ENCODE measurements around the gene ADCY5.
A peak's percentile ranks its signal among the peaks of the same experiment; 100 is the strongest.

The ADCY5 gene

GRCh38 chr3:123295901-123296250 lies 153.0 kb downstream of the ADCY5 start:
- H3K4me1 ChIP-seq (ENCODE audit: insufficient read depth, poor library complexity, severe bottlenecking) = no peaks in the 10 kb centered on the region
- H3K4me3 ChIP-seq (ENCODE audit: severe bottlenecking) = no peak overlapping the region
- no peak for DNase-seq (ENCODE audit: low spot score)
- TF ChIP-seq CTCF (IDR thresholded peaks at IDR 0.05; ENCODE audit: poor library complexity, severe bottlenecking) = no peak
- no peaks in the 10 kb centered on the region for H3K36me3 ChIP-seq (ENCODE audit: low read depth)
- no peaks in the 10 kb centered on the region for H3K27me3 ChIP-seq (ENCODE audit: insufficient read depth, poor library complexity, severe bottlenecking)
- no peak for ATAC-seq (ENCODE audit: low read depth)
- no peaks in the 10 kb centered on the region for H3K9me3 ChIP-seq (ENCODE audit: severe bottlenecking)
- no peak overlapping the region for H3K27ac ChIP-seq (ENCODE audit: poor library complexity, severe bottlenecking)

DNA sequence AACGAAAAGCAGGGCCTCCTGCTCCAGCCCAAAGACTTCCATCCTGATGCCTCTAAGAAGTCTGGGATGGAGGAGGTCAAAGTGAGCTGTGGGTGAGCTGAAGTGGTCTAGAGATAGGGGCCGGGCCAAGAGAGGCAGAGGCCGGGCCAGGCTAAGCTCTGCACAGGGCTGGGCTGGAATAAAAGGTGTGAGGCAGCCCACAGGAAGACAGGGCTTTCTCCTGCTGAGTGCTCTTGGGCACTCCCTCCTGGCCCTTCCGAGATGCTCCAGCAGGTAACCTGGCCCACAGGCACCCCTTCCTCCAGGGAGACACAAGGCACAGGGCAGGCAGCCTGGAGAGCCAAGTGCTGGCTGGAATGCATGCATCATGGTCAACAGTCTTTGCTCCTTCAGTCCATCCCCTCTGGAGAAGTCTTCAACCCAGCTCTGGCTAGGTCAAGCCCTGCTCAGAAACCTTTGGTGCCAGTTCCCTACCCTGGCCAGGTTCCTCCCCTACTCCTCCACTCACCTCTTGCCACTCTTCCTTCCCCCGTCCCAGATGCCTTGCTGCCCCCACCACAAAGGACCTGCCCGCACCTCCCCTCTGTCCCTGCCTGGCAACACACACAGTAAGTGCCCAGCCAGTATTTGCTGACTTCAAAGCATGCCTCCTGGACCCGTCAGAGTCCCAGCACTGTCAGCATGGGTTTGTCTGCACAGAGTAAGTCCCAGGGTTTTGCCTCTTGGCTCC lies 153.6 kb downstream of the ADCY5 start:
- no peak overlapping the region for H3K27ac ChIP-seq (ENCODE audit: poor library complexity, severe bottlenecking)
- DNase-seq (ENCODE audit: low spot score) = no peak
- no peaks in the 10 kb centered on the region for H3K36me3 ChIP-seq (ENCODE audit: low read depth)
- no peaks in the 10 kb centered on the region for H3K27me3 ChIP-seq (ENCODE audit: insufficient read depth, poor library complexity, severe bottlenecking)
- H3K4me1 ChIP-seq (ENCODE audit: insufficient read depth, poor library complexity, severe bottlenecking) = no peaks in the 10 kb centered on the region
- peak; percentile 24; the same call in 2 of the 3 replicates for ATAC-seq (ENCODE audit: low read depth)
- TF ChIP-seq CTCF (IDR thresholded peaks at IDR 0.05; ENCODE audit: poor library complexity, severe bottlenecking) = no peak
- no peak overlapping the region for H3K4me3 ChIP-seq (ENCODE audit: severe bottlenecking)
- H3K9me3 ChIP-seq (ENCODE audit: severe bottlenecking) = no peaks in the 10 kb centered on the region

- no peak overlapping the region for H3K27ac ChIP-seq (ENCODE audit: poor library complexity, severe bottlenecking)
- no peaks in the 10 kb centered on the region for H3K4me1 ChIP-seq (ENCODE audit: insufficient read depth, poor library complexity, severe bottlenecking)
- H3K9me3 ChIP-seq (ENCODE audit: severe bottlenecking) = no peaks in the 10 kb centered on the region
- H3K4me3 ChIP-seq (ENCODE audit: severe bottlenecking) = no peak overlapping the region
- ATAC-seq (ENCODE audit: low read depth) = no peak
- no peak for TF ChIP-seq CTCF (IDR thresholded peaks at IDR 0.05; ENCODE audit: poor library complexity, severe bottlenecking)
- no peak for DNase-seq (ENCODE audit: low spot score)
- no peaks in the 10 kb centered on the region for H3K27me3 ChIP-seq (ENCODE audit: insufficient read depth, poor library complexity, severe bottlenecking)
- no peaks in the 10 kb centered on the region for H3K36me3 ChIP-seq (ENCODE audit: low read depth)
Observed at GRCh38 chr3:123294296-123294938, 154.5 kb downstream of the ADCY5 start.

DNA sequence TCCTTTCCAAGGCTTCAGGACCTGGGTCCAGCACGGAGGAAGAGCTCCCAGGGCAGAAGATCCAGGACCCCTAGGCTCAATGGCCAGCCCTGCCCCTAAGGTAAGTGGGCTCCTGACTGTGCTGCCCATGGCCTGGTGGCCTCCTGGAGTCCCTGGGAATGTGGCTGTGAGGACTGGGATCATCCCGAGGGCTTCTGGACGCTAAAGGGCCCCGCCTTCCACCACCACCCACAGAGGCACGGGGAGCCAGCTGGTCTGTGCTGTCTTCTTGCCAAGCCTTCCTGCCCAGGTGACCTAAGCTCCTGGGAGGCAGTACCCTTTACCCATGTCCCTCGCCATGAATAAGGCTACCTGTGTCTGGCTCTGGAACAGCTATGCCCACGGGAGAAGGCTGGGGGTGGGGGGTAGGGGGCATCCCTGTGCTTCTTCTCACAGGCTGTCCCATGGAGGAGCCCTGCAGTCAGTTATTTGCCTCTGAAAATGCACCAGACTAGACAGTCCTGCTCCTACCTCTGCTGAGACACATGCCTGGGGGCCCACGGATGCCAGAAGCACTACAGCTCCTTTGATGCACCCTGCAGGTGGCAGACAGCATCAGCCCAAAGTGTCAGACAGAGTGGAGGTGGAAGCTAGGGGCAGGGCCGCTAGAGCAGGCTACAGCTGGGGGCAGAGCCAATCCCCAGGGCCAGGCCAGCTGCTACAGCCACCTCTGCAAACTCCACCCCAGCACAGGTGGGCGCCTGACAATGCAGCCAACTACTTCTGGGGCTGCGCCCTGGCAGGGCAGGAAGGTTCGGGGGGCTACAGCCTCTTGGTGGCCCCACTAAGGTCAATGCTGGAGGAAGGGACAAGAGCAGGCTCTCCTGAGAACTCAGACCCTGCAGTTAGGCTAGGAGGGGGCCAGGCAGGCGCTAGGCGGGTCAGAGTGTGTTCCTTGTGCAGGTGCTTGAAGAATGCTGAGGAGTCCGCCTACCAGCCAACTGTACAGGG lies 156.3 kb downstream of the ADCY5 start:
- H3K36me3 ChIP-seq (ENCODE audit: low read depth) = no peaks in the 10 kb centered on the region
- H3K4me1 ChIP-seq (ENCODE audit: insufficient read depth, poor library complexity, severe bottlenecking) = no peaks in the 10 kb centered on the region
- no peaks in the 10 kb centered on the region for H3K9me3 ChIP-seq (ENCODE audit: severe bottlenecking)
- TF ChIP-seq CTCF (IDR thresholded peaks at IDR 0.05; ENCODE audit: poor library complexity, severe bottlenecking) = no peak
- no peaks in the 10 kb centered on the region for H3K27me3 ChIP-seq (ENCODE audit: insufficient read depth, poor library complexity, severe bottlenecking)
- H3K4me3 ChIP-seq (ENCODE audit: severe bottlenecking) = no peak overlapping the region
- H3K27ac ChIP-seq (ENCODE audit: poor library complexity, severe bottlenecking) = no peak overlapping the region
- DNase-seq (ENCODE audit: low spot score) = no peak
- ATAC-seq (ENCODE audit: low read depth) = no peak
